ENCODE measurements around the gene CPE. TPM values are rescaled to one million over a fixed set of nuclear protein-coding genes. Genes with fewer than 3 reads are reported as not detected.

Gene CPE
- total RNA-seq, 1 donor, result 6.9 TPM

DNA sequence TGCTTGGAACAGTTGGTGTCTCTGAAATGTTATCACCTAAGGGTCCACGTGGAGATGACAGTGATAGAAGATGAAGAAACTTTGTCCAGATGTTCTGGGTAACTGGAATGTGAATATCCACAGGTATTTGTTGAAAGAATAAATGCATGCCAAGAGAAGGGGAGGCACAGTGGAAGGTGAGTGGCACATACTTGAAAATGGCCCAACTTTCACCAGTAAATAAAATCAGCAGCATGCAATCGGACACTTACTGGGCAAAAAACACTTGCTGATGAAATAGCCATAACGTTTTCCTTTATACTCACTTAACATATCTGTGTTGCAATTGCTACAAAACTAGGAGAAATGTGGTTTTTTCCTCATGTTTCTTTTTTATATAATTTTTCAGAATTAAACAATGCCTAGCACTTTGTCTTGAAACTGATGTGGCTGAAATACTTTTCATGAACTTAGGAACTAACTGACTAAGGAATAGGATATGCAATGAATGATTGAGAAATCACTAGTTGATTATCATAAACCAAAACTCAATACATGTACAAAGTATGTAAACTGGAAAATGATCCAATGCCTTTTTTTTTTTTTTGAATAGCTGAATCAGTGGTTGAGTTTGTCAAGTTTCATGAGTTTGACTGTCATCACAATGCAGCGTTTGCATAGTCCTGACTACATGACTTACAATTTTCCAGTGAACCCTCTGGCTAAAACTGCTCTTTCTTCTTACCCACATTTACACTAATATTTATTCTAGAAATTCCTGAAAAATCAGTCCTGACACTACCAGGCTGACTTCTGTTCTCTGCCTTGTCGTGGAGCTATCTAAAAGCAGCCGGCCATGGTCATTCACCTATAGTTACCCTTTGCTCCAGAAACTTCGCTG lies 127.4 kb downstream of the CPE start:
- Histone ChIP-seq H3K9me3 (ENCODE audit: low read depth, low read length) (no peaks in the 10 kb centered on the region), H3K4me3 (ENCODE audit: insufficient read depth, low read length) (no peak overlapping the region), H3K27ac (ENCODE audit: low read depth, low read length) (no peak overlapping the region), H3K4me1 (ENCODE audit: insufficient read depth, low read length) (peaks cover 14% of the 10 kb centered on the region), H2AFZ (ENCODE audit: low read length) (no peak overlapping the region), H3K79me2 (ENCODE audit: insufficient read depth, low read length) (no peaks in the 10 kb centered on the region), H4K20me1 (ENCODE audit: insufficient read depth, low read length) (no peaks in the 10 kb centered on the region), H3K4me2 (ENCODE audit: insufficient read depth, low read length) (no peak overlapping the region), H3K27me3 (ENCODE audit: insufficient read depth, low read length) (no peaks in the 10 kb centered on the region), H3K36me3 (ENCODE audit: insufficient read depth, low read length) (no peaks in the 10 kb centered on the region)
- DNase-seq (ENCODE audit: insufficient read length, low spot score, missing footprints), result peak; percentile 36
- TF ChIP-seq, protein P1, sequence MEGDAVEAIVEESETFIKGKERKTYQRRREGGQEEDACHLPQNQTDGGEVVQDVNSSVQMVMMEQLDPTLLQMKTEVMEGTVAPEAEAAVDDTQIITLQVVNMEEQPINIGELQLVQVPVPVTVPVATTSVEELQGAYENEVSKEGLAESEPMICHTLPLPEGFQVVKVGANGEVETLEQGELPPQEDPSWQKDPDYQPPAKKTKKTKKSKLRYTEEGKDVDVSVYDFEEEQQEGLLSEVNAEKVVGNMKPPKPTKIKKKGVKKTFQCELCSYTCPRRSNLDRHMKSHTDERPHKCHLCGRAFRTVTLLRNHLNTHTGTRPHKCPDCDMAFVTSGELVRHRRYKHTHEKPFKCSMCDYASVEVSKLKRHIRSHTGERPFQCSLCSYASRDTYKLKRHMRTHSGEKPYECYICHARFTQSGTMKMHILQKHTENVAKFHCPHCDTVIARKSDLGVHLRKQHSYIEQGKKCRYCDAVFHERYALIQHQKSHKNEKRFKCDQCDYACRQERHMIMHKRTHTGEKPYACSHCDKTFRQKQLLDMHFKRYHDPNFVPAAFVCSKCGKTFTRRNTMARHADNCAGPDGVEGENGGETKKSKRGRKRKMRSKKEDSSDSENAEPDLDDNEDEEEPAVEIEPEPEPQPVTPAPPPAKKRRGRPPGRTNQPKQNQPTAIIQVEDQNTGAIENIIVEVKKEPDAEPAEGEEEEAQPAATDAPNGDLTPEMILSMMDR (IDR thresholded peaks at IDR 0.05; ENCODE audit: extremely low read depth, low read depth, low read length), result no peak

GRCh38 chr4:165506849-165507248 lies 128.0 kb downstream of the CPE start:
- H3K4me2 ChIP-seq (ENCODE audit: insufficient read depth, low read length), result no peak overlapping the region
- no peak for DNase-seq (ENCODE audit: insufficient read length, low spot score, missing footprints)

DNA sequence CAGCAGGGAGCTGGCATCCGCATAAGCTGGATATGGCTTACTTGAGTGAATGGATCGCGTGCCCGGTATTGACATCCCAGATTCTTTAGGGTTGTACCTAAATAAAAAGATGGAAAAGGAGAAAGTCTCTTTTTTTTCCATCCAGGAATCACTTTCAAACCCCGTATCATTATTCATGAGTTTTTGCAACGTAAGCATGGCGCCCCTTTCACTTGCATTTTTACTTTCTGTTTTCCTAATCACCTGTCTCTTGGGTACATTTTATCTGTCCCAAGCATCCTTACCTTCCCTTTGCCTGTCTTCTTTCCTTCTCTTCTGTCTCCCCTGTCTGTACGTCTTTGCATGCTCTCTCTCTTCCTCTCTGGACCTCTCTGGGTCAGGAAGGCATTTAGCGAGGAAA lies 128.6 kb downstream of the CPE start:
- Histone ChIP-seq H3K79me2 (ENCODE audit: insufficient read depth, low read length) (no peaks in the 10 kb centered on the region), H3K9me3 (ENCODE audit: low read depth, low read length) (no peaks in the 10 kb centered on the region), H3K4me2 (ENCODE audit: insufficient read depth, low read length) (no peak overlapping the region), H3K4me1 (ENCODE audit: insufficient read depth, low read length) (peaks cover 14% of the 10 kb centered on the region), H3K27me3 (ENCODE audit: insufficient read depth, low read length) (no peaks in the 10 kb centered on the region), H3K27ac (ENCODE audit: low read depth, low read length) (no peak overlapping the region), H3K36me3 (ENCODE audit: insufficient read depth, low read length) (no peaks in the 10 kb centered on the region), H2AFZ (ENCODE audit: low read length) (no peak overlapping the region), H3K4me3 (ENCODE audit: insufficient read depth, low read length) (no peak overlapping the region), H4K20me1 (ENCODE audit: insufficient read depth, low read length) (no peaks in the 10 kb centered on the region)
- DNase-seq (ENCODE audit: insufficient read length, low spot score, missing footprints), result no peak
- TF ChIP-seq, protein P1 (IDR thresholded peaks at IDR 0.05; ENCODE audit: extremely low read depth, low read depth, low read length), result no peak

More at GRCh38 chr4:165506849-165507248, 128.0 kb downstream of the CPE start:
- no peaks in the 10 kb centered on the region for H3K36me3 ChIP-seq (ENCODE audit: insufficient read depth, low read length)
- no peaks in the 10 kb centered on the region for H4K20me1 ChIP-seq (ENCODE audit: insufficient read depth, low read length)
- TF ChIP-seq, protein P1 (IDR thresholded peaks at IDR 0.05; ENCODE audit: extremely low read depth, low read depth, low read length), result no peak
- no peaks in the 10 kb centered on the region for H3K9me3 ChIP-seq (ENCODE audit: low read depth, low read length)
- no peaks in the 10 kb centered on the region for H3K79me2 ChIP-seq (ENCODE audit: insufficient read depth, low read length)
- no peak overlapping the region for H3K27ac ChIP-seq (ENCODE audit: low read depth, low read length)
- H3K4me3 ChIP-seq (ENCODE audit: insufficient read depth, low read length), result no peak overlapping the region
- H2AFZ ChIP-seq (ENCODE audit: low read length), result no peak overlapping the region
- no peaks in the 10 kb centered on the region for H3K27me3 ChIP-seq (ENCODE audit: insufficient read depth, low read length)
- peaks cover 14% of the 10 kb centered on the region for H3K4me1 ChIP-seq (ENCODE audit: insufficient read depth, low read length)

- H4K20me1 ChIP-seq (ENCODE audit: insufficient read depth, low read length), result no peaks in the 10 kb centered on the region
- H3K4me1 ChIP-seq (ENCODE audit: insufficient read depth, low read length), result peaks cover 14% of the 10 kb centered on the region
- no peak overlapping the region for H3K4me2 ChIP-seq (ENCODE audit: insufficient read depth, low read length)
- TF ChIP-seq, protein P1 (IDR thresholded peaks at IDR 0.05; ENCODE audit: extremely low read depth, low read depth, low read length), result no peak
- H3K9me3 ChIP-seq (ENCODE audit: low read depth, low read length), result no peaks in the 10 kb centered on the region
- no peaks in the 10 kb centered on the region for H3K36me3 ChIP-seq (ENCODE audit: insufficient read depth, low read length)
- no peaks in the 10 kb centered on the region for H3K79me2 ChIP-seq (ENCODE audit: insufficient read depth, low read length)
- H2AFZ ChIP-seq (ENCODE audit: low read length), result no peak overlapping the region
- H3K27ac ChIP-seq (ENCODE audit: low read depth, low read length), result no peak overlapping the region
- DNase-seq (ENCODE audit: insufficient read length, low spot score, missing footprints), result no peak
- H3K4me3 ChIP-seq (ENCODE audit: insufficient read depth, low read length), result no peak overlapping the region
- no peaks in the 10 kb centered on the region for H3K27me3 ChIP-seq (ENCODE audit: insufficient read depth, low read length)
Measured at GRCh38 chr4:165508372-165509120, 129.7 kb downstream of the CPE start.

All from osteoblast (primary cell).